ENCODE measurements around the gene AFF1. TPM values are rescaled to one million over a fixed set of nuclear protein-coding genes. Genes with fewer than 3 reads are reported as not detected.

AFF1 gene
- total RNA-seq, 1 experiment from 2014 or later: 61.9 TPM

GRCh38 chr4:86967798-86968197 lies 33.0 kb downstream of the AFF1 start:
- Mint-ChIP-seq H3K4me1 (ENCODE audit: insufficient read depth, unreplicated experiment) (peaks cover 22% of the 10 kb centered on the region), H3K4me3 (ENCODE audit: unreplicated experiment) (no peak overlapping the region), H3K27ac (ENCODE audit: low read depth, unreplicated experiment) (no peak overlapping the region), H3K27me3 (ENCODE audit: insufficient read depth, unreplicated experiment) (no peaks in the 10 kb centered on the region), H3K9me3 (ENCODE audit: unreplicated experiment) (no peaks in the 10 kb centered on the region), H3K36me3 (ENCODE audit: insufficient read depth, unreplicated experiment) (no peaks in the 10 kb centered on the region)
- intact Hi-C loops (cut with micrococcal nuclease): no loop called here
- no TSS peak for BruUV-seq (replicated peaks)
- TF ChIP-seq, protein P1, sequence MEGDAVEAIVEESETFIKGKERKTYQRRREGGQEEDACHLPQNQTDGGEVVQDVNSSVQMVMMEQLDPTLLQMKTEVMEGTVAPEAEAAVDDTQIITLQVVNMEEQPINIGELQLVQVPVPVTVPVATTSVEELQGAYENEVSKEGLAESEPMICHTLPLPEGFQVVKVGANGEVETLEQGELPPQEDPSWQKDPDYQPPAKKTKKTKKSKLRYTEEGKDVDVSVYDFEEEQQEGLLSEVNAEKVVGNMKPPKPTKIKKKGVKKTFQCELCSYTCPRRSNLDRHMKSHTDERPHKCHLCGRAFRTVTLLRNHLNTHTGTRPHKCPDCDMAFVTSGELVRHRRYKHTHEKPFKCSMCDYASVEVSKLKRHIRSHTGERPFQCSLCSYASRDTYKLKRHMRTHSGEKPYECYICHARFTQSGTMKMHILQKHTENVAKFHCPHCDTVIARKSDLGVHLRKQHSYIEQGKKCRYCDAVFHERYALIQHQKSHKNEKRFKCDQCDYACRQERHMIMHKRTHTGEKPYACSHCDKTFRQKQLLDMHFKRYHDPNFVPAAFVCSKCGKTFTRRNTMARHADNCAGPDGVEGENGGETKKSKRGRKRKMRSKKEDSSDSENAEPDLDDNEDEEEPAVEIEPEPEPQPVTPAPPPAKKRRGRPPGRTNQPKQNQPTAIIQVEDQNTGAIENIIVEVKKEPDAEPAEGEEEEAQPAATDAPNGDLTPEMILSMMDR (IDR thresholded peaks at IDR 0.05; ENCODE audit: unreplicated experiment): no peak
- ChIA-PET CTCF (no interaction called here), POLR2A (no interaction called here)
- DNase-seq (ENCODE audit: unreplicated experiment): peak; percentile 34

GRCh38 chr4:86968547-86968946 lies 33.7 kb downstream of the AFF1 start:
- no TSS peak for BruUV-seq (replicated peaks)
- Mint-ChIP-seq H3K36me3 (ENCODE audit: insufficient read depth, unreplicated experiment) (no peaks in the 10 kb centered on the region), H3K27ac (ENCODE audit: low read depth, unreplicated experiment) (no peak overlapping the region), H3K4me1 (ENCODE audit: insufficient read depth, unreplicated experiment) (peaks cover 30% of the 10 kb centered on the region), H3K4me3 (ENCODE audit: unreplicated experiment) (no peak overlapping the region), H3K27me3 (ENCODE audit: insufficient read depth, unreplicated experiment) (no peaks in the 10 kb centered on the region), H3K9me3 (ENCODE audit: unreplicated experiment) (no peaks in the 10 kb centered on the region)
- intact Hi-C loops (cut with micrococcal nuclease): no loop called here
- POLR2A ChIA-PET: interaction anchor here (0.7 kb wide), 1 partner anchor 13 kb away, joined by 3 read pairs; no protein-coding TSS in a partner anchor
- CTCF ChIA-PET: interaction anchor here (1.3 kb wide), 1 partner anchor 15 kb away, joined by 4 read pairs; no protein-coding TSS in a partner anchor
- TF ChIP-seq, protein P1 (IDR thresholded peaks at IDR 0.05; ENCODE audit: unreplicated experiment): no peak
- DNase-seq (ENCODE audit: unreplicated experiment): no peak

DNA sequence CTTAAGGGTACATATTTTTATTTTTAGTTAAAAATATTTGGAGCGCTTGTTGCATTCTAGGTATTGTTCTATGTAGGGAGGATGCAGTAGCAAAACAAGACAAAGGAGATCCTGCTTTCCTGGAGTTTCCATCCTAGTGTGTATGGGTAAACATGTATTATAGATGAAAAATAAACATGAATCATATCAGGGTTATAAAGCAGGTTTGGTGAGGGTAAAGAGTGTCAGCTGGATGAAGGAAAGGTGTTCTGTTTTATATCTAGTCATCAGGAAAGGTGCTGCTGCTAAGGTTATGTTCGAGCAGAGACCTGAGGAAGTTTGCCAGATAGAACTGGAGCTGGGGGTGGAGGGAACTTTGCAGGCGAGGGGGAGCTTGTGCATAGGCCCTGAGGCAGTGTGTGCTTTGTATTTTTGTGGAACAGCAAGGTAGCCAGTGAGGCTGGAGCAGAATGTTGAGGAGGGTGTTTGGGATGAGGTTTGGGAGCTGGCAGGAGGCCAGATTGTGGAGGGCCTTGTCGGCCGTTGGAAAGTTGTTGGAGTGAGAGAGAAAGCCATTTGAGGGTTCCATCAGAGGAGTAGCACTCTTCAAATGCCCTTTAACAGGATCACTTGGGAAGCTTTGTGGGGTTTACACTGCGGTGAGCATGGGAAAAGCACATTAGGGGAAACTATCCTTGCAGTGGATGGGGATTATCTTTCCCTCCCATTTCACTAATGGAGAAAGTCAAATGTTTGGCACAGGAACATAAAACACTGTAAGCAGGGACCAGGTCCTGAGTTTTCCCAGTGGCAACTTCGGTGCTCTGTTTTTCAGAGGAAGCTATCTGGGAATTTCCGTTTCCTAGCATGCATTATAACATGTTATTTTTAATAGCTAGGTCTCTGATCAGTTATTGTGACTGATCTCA lies 35.9 kb downstream of the AFF1 start:
- no peak for DNase-seq (ENCODE audit: unreplicated experiment)
- Mint-ChIP-seq H3K36me3 (ENCODE audit: insufficient read depth, unreplicated experiment) (no peaks in the 10 kb centered on the region), H3K4me3 (ENCODE audit: unreplicated experiment) (no peak overlapping the region), H3K4me1 (ENCODE audit: insufficient read depth, unreplicated experiment) (peaks cover 48% of the 10 kb centered on the region), H3K27me3 (ENCODE audit: insufficient read depth, unreplicated experiment) (no peaks in the 10 kb centered on the region), H3K27ac (ENCODE audit: low read depth, unreplicated experiment) (no peak overlapping the region), H3K9me3 (ENCODE audit: unreplicated experiment) (no peaks in the 10 kb centered on the region)
- TF ChIP-seq, protein P1 (IDR thresholded peaks at IDR 0.05; ENCODE audit: unreplicated experiment): no peak
- ChIA-PET POLR2A (interaction anchor here (0.6 to 2.9 kb wide), 4 partner anchors 33 to 248 kb away, joined by 3 to 15 read pairs (median 4); partner anchors contain the start of gene AFF1), CTCF (interaction anchor here (0.6 to 1.6 kb wide), 4 partner anchors 32 to 82 kb away, joined by 3 to 6 read pairs (median 4); no protein-coding TSS in a partner anchor)
- no TSS peak for BruUV-seq (replicated peaks)
- intact Hi-C loops (cut with micrococcal nuclease): no loop called here

DNA sequence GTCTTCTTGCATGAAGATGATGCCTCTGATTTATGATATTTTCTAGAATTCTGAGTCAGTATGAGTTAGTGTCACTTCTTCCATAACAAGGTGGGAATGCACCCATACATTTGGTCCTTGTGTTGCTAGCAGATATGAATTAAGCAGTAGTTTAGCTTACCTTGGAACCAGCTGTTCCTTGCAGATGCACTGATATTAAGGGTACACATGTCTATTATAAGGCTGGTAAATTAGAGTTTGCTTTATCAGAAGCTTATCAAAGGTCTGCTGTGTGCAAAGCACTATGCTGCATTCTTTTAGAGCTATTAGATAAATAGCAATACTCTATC lies 36.5 kb downstream of the AFF1 start:
- no TSS peak for BruUV-seq (replicated peaks)
- Mint-ChIP-seq H3K27me3 (ENCODE audit: insufficient read depth, unreplicated experiment) (no peaks in the 10 kb centered on the region), H3K4me3 (ENCODE audit: unreplicated experiment) (no peak overlapping the region), H3K4me1 (ENCODE audit: insufficient read depth, unreplicated experiment) (peaks cover 54% of the 10 kb centered on the region), H3K27ac (ENCODE audit: low read depth, unreplicated experiment) (no peak overlapping the region), H3K36me3 (ENCODE audit: insufficient read depth, unreplicated experiment) (no peaks in the 10 kb centered on the region), H3K9me3 (ENCODE audit: unreplicated experiment) (no peaks in the 10 kb centered on the region)
- ChIA-PET CTCF (interaction anchor here (0.7 to 1.6 kb wide), 3 partner anchors 26 to 49 kb away, joined by 3 to 6 read pairs (median 6); no protein-coding TSS in a partner anchor), POLR2A (interaction anchor here (0.6 to 2.9 kb wide), 4 partner anchors 33 to 247 kb away, joined by 3 to 15 read pairs (median 4); partner anchors contain the start of gene AFF1)
- intact Hi-C loops (cut with micrococcal nuclease): no loop called here
- TF ChIP-seq, protein P1 (IDR thresholded peaks at IDR 0.05; ENCODE audit: unreplicated experiment): no peak
- no peak for DNase-seq (ENCODE audit: unreplicated experiment)

Measured in MCF 10A (cell line).